ENCODE data around the gene ZC3H12A.

The ZC3H12A gene

DNA sequence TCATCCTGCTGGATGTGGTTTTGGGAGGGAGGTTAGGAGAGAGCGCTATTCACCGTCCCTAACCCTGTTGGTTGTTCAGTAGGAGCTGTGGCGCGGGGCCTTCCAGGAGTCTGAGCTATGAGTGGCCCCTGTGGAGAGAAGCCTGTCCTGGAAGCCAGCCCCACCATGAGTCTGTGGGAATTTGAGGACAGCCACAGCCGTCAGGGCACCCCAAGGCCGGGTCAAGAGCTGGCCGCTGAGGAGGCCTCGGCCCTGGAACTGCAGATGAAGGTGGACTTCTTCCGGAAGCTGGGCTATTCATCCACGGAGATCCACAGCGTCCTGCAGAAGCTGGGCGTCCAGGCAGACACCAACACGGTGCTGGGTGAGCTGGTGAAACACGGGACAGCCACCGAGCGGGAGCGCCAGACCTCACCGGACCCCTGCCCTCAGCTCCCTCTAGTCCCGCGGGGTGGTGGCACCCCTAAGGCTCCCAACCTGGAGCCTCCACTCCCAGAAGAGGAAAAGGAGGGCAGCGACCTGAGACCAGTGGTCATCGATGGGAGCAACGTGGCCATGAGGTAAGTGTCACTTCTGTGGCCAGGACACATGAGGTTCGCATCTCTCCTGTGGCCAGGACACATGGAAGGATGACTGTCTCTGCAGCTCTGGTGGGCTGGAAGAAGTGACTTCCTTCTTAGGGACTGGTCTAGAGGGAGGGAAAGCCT lies 1.2 kb downstream of the ZC3H12A start:
- peak overlapping the region; percentile 87 for H3K27ac ChIP-seq
- TF ChIP-seq ZFX (IDR thresholded peaks at IDR 0.05), result peak; percentile 22; the same call in 1 of the 2 replicates
- TF ChIP-seq, protein P1, sequence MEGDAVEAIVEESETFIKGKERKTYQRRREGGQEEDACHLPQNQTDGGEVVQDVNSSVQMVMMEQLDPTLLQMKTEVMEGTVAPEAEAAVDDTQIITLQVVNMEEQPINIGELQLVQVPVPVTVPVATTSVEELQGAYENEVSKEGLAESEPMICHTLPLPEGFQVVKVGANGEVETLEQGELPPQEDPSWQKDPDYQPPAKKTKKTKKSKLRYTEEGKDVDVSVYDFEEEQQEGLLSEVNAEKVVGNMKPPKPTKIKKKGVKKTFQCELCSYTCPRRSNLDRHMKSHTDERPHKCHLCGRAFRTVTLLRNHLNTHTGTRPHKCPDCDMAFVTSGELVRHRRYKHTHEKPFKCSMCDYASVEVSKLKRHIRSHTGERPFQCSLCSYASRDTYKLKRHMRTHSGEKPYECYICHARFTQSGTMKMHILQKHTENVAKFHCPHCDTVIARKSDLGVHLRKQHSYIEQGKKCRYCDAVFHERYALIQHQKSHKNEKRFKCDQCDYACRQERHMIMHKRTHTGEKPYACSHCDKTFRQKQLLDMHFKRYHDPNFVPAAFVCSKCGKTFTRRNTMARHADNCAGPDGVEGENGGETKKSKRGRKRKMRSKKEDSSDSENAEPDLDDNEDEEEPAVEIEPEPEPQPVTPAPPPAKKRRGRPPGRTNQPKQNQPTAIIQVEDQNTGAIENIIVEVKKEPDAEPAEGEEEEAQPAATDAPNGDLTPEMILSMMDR (conservative IDR thresholded peaks at IDR 0.05), result no peak

DNA sequence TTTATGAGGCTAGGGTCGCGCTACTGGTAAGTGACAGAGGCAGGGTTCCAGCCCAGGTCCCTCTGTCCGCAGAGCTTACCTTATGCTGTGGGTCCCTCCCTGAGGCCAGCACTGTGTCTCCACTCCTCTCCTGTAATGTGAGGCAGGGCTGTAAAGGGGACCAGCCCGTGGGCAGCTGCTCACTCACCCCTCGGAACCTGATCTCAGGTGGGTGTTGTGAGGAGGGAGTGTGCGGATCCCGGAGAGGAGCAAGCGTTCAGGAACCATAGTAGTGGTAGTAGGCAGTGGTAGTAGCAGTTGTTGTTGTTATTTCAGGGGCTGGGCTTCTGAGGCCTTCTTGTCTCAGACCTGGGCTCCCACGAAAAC lies 1.7 kb downstream of the ZC3H12A start:
- TF ChIP-seq, protein P1 (conservative IDR thresholded peaks at IDR 0.05), result no peak
- no peak for TF ChIP-seq ZFX (IDR thresholded peaks at IDR 0.05)
- H3K27ac ChIP-seq, result peak overlapping the region; percentile 87

DNA sequence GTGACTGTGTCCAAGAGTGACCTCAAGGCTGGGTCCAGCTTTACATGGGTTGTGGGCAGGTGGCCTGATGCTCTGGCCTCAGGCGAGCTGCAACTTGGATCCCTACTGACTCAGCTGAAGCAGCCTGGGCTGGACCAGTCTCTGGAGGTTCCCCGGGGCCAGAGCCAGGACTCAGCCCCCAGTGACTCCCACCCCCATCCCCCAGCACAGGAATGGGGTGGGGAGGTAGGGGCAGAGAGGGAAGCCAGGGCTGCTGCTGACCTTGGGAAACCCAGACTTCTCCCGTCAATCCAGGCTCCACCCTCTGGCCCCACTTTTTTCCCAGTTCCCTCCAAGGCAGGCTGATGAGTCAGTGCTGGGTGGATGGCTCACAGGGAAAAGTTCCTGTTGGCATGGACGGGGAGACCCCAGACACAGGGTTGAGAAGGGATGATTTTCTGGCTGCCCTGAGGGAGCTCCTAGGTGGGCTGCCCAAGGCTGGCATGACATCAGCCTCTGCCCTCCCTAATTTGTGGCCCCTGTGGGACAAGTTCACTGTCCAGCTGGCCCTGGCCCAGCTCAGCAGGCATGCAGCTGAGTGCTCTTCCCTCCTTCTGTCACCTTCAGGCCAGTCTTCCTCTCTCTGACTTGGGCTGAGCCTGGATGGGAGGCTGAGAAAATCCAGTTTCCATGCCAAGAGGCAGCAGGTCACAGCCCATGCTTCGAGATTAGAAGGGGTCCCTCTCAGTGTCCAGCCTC lies 2.2 kb downstream of the ZC3H12A start:
- peak overlapping the region; percentile 87 for H3K27ac ChIP-seq
- TF ChIP-seq ZFX (IDR thresholded peaks at IDR 0.05), result no peak
- TF ChIP-seq, protein P1 (conservative IDR thresholded peaks at IDR 0.05), result no peak

DNA sequence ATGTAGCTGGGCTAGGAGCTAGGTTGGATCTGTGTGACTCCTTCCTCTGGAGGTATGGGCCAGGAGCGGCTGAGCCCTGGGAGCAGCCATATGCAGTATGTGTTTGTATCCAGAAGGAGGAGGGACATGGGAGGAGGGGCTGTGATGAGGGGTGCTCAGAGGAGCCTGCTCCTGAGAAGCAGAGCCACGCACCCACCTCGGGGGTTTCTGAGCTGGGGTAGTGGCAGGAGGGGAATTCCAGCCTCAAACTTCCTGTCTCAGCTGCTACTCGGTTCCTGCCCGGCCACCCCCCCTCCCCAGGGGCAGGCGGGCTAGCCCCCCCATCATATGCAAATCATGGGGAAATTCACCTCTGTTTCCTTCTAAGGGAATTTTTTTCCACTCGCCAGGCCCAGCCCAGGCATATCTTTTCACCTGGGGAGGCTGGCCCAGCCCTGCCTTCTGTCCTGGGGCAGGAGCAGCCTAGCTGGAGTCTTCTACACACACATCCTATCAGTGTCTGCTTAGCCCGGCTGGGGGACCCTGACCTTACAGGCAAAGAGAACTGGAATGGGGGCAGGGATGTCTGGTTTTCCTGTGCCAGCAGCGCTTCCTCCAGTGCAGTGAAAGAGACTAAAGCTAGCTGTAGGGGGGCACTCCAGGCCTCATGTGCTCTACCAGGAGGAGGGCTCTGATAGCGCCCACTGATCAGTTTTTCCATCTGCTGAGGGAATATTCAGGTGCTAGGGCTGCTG lies 3.0 kb downstream of the ZC3H12A start:
- H3K27ac ChIP-seq, result peak overlapping the region; percentile 87
- TF ChIP-seq, protein P1 (conservative IDR thresholded peaks at IDR 0.05), result no peak
- TF ChIP-seq ZFX (IDR thresholded peaks at IDR 0.05), result no peak

DNA sequence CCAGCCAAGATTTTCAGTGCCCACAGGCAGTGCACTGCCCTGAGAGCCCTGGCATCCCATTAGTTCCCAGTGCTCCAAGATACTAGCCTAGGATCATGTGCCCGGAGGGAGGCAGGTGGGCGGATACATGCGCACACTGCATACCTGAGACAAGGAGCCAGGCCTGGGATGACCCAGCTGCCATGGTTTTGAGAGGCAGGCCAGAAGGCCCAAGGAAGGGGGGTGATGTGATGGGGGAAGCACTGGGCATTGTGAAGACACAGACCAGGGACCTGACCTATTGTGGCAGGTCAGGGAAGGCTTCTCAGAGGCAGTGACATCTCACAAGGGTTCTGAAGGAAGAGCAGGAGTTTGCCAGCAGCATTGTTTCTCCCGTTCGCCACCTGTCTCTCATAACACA lies 3.6 kb downstream of the ZC3H12A start:
- TF ChIP-seq, protein P1 (conservative IDR thresholded peaks at IDR 0.05), result no peak
- no peak for TF ChIP-seq ZFX (IDR thresholded peaks at IDR 0.05)

DNA sequence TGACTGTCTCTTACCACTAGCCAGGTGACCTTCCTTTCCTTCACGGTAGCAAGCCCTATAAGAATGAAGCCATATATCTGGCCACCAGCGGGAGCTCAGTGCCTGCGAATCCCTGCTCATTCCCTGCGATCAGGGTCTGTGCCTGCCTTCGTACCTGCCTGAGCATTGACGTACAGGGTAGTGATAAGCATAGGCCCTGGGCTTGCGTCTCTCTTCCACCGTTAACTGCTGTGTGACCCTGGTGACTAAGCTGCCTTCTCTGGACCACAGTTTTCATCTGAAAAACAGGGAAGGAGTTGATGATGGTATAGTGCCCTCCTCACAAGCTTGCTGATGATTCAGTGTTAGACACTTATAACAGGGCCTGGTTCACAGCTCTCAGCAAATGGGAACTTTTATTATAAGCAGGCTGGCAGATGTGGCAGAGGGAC lies 4.1 kb downstream of the ZC3H12A start:
- TF ChIP-seq, protein P1 (conservative IDR thresholded peaks at IDR 0.05), result no peak
- no peak for TF ChIP-seq ZFX (IDR thresholded peaks at IDR 0.05)
- H3K27ac ChIP-seq, result peak overlapping the region; percentile 87

More for the DNA sequence above, 3.6 kb downstream of the ZC3H12A start:
- H3K27ac ChIP-seq, result peak overlapping the region; percentile 87

DNA sequence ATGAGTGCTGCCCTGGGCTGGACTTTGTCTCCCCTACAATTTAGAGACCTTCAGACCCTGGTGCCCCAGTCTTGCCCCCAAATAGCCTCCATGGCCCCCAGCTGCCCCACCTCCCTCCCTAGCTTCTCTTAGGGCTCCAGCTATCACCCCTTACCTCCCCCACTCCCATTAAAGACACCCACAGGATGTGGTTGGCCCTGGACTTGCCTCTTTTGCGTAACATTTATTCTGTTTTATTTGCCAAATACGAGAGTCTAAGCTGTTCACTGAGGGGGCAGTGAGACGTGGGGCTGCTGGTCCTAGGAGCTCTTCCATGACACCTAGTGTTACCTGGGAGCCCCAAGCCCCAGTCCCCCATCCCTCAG lies 4.5 kb downstream of the ZC3H12A start:
- TF ChIP-seq, protein P1 (conservative IDR thresholded peaks at IDR 0.05), result no peak
- no peak for TF ChIP-seq ZFX (IDR thresholded peaks at IDR 0.05)
- peak overlapping the region; percentile 87 for H3K27ac ChIP-seq

Measured in C4-2B (cell line).